ENCODE results near the gene MRPL50. TPM values are rescaled to one million over a fixed set of nuclear protein-coding genes. Genes with fewer than 3 reads are reported as not detected.

The MRPL50 gene
- total and polyA plus RNA-seq, 9 donors: 13.8 to 16.9 (median 15.7) TPM

DNA sequence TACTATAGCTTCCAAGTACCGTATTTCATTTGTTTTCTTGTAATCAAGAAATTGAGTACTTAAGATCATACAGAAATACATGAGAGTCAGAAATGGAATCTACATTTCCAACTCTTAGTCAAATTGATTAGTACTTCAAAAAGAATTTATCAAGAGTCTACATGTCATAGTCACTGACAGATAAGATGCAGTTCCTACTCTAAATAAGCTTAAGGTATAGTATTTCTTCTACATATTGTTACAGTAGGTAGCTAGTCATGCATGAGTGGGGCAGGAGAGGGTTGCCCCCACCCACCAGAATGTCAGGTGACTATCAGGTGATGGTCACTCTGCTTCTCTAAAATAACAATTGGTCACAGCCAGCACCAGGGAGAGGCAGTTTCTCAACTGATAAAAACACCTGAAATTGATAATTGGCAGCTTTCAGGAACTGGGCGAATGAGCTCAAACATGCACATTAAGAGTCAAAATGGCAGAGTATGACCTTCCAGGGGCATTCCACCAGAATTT lies 16.5 kb downstream of the MRPL50 start:
- DNase-seq: no peak
- Histone ChIP-seq H3K4me3 (ENCODE audit: low read length) (no peak overlapping the region), H3K4me1 (ENCODE audit: control insufficient read depth, insufficient read depth, low read length) (no peaks in the 10 kb centered on the region), H3K36me3 (ENCODE audit: control insufficient read depth, insufficient read depth, low read length) (no peaks in the 10 kb centered on the region), H3K27ac (ENCODE audit: low read length) (no peak overlapping the region), H3K27me3 (ENCODE audit: control insufficient read depth, insufficient read depth, low read length) (no peaks in the 10 kb centered on the region), H3K9me3 (replicated peaks; ENCODE audit: control insufficient read depth, low read depth, low read length) (peaks cover 6% of the 10 kb centered on the region)
- 100% methylated on average over 1 of the region's 2 CpGs for WGBS (ENCODE audit: insufficient coverage)

- no peak for DNase-seq
- 80% methylated on average over 1 of the region's 3 CpGs for WGBS (ENCODE audit: insufficient coverage)
These were observed 17.3 kb downstream of the MRPL50 start for GRCh38 chr9:101381118-101381517.

DNA sequence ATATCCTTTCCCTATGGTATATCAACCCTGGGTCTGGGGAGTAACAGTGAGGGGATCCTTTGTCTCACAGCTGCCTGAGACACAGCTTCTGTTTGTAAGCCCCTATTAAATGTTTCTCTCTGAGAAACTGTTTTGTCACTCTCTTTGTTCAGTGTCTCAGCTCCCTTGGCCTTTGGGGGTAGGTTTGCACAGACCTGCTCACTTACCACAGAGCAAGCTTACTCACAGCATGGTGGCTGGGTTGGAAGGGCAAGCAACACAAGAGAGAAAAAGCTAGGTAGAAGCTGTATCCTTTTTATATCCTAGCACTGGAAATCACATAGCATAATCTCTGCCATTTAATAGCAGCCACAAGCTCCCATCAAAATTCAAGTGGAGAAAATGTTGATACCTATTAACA lies 18.1 kb downstream of the MRPL50 start:
- Histone ChIP-seq H3K27ac (ENCODE audit: low read length) (no peak overlapping the region), H3K27me3 (ENCODE audit: control insufficient read depth, insufficient read depth, low read length) (no peaks in the 10 kb centered on the region), H3K4me1 (ENCODE audit: control insufficient read depth, insufficient read depth, low read length) (no peaks in the 10 kb centered on the region)

More at GRCh38 chr9:101381118-101381517, 17.3 kb downstream of the MRPL50 start:
- H3K27me3 ChIP-seq (ENCODE audit: control insufficient read depth, insufficient read depth, low read length): no peaks in the 10 kb centered on the region
- no peaks in the 10 kb centered on the region for H3K4me1 ChIP-seq (ENCODE audit: control insufficient read depth, insufficient read depth, low read length)
- H3K4me3 ChIP-seq (ENCODE audit: low read length): no peak overlapping the region
- H3K36me3 ChIP-seq (ENCODE audit: control insufficient read depth, insufficient read depth, low read length): no peaks in the 10 kb centered on the region
- H3K9me3 ChIP-seq (replicated peaks; ENCODE audit: control insufficient read depth, low read depth, low read length): peaks cover 6% of the 10 kb centered on the region
- H3K27ac ChIP-seq (ENCODE audit: low read length): no peak overlapping the region

DNA sequence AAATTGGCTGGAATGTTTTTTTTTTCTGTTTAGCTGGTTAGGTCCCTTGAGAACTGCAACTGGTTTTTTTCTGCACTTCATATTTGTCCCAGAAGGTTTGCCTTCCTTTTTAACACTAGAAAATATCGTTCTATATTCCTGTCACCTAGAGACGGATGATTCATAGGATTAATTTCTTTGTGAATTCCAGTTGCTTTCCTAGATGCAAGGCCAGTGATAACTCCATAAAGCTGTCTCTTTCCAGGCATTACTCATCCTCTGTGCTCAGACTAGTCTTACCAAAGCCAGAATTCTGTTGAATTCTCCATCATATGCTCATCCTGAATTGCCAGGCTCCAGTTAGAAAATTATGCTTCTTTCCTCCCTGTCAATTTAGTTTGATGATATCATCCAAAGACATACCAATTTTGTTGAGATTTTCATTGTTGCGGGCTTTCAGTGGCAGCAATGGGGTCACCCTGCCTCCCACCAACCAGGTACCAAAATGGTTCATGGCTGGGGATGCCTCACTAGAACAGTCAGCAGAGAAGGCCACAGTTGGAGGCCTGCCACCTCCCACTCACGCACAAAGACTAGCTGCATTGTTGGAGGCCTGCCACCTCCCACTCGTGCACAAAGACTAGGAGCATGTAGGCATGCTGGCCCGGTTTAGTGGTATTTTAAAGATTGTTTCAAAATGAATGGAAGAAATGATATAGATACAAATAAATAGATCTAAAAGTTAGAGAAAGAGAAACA lies 22.1 kb downstream of the MRPL50 start:
- no peak for DNase-seq
- WGBS (ENCODE audit: insufficient coverage): no CpG with 5 or more reads among the region's 6 CpGs

More for the DNA sequence above, 18.1 kb downstream of the MRPL50 start:
- Histone ChIP-seq H3K9me3 (replicated peaks; ENCODE audit: control insufficient read depth, low read depth, low read length) (peaks cover 6% of the 10 kb centered on the region), H3K4me3 (ENCODE audit: low read length) (no peak overlapping the region), H3K36me3 (ENCODE audit: control insufficient read depth, insufficient read depth, low read length) (no peaks in the 10 kb centered on the region)
- no peak for DNase-seq

DNA sequence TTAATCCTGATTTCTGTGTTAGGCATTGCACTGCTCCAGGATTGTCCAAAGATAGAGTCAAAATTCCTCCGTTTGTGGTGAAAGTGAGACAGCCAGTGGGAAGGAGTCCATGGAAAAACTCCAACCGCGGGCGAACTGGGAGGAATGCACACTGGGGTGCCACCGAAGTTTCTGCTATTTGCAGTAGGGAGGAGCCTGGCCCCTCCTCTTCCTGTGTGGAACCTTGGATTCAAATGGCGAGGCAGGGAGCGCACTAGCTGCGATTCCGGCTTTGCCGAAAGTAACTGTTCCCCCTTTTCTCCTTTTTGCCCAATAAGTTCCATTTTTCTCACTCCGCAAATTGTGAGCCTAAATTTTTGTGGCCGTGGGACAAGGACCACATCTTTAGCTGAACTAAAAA lies 22.9 kb downstream of the MRPL50 start:
- Histone ChIP-seq H3K27ac (ENCODE audit: low read length) (no peak overlapping the region), H3K27me3 (ENCODE audit: control insufficient read depth, insufficient read depth, low read length) (no peaks in the 10 kb centered on the region), H3K4me3 (ENCODE audit: low read length) (no peak overlapping the region), H3K36me3 (ENCODE audit: control insufficient read depth, insufficient read depth, low read length) (no peaks in the 10 kb centered on the region), H3K9me3 (replicated peaks; ENCODE audit: control insufficient read depth, low read depth, low read length) (no peaks in the 10 kb centered on the region), H3K4me1 (ENCODE audit: control insufficient read depth, insufficient read depth, low read length) (peaks cover 2% of the 10 kb centered on the region)
- WGBS (ENCODE audit: insufficient coverage): 87% methylated on average over 12 of the region's 12 CpGs
- DNase-seq: no peak

More for the DNA sequence above, 22.1 kb downstream of the MRPL50 start:
- H3K27me3 ChIP-seq (ENCODE audit: control insufficient read depth, insufficient read depth, low read length): no peaks in the 10 kb centered on the region
- no peaks in the 10 kb centered on the region for H3K9me3 ChIP-seq (replicated peaks; ENCODE audit: control insufficient read depth, low read depth, low read length)
- no peaks in the 10 kb centered on the region for H3K36me3 ChIP-seq (ENCODE audit: control insufficient read depth, insufficient read depth, low read length)
- H3K27ac ChIP-seq (ENCODE audit: low read length): no peak overlapping the region
- H3K4me1 ChIP-seq (ENCODE audit: control insufficient read depth, insufficient read depth, low read length): peaks cover 2% of the 10 kb centered on the region
- no peak overlapping the region for H3K4me3 ChIP-seq (ENCODE audit: low read length)

GRCh38 chr9:101372327-101373118 lies 25.9 kb downstream of the MRPL50 start:
- no peak overlapping the region for H3K4me3 ChIP-seq (ENCODE audit: low read length)
- WGBS (ENCODE audit: insufficient coverage): no CpG with 5 or more reads among the region's 2 CpGs

GRCh38 chr9:101371813-101372212 lies 26.6 kb downstream of the MRPL50 start:
- no peak for DNase-seq
- no peak overlapping the region for H3K27ac ChIP-seq (ENCODE audit: low read length)
- no peaks in the 10 kb centered on the region for H3K9me3 ChIP-seq (replicated peaks; ENCODE audit: control insufficient read depth, low read depth, low read length)
- no peaks in the 10 kb centered on the region for H3K36me3 ChIP-seq (ENCODE audit: control insufficient read depth, insufficient read depth, low read length)
- H3K4me1 ChIP-seq (ENCODE audit: control insufficient read depth, insufficient read depth, low read length): peaks cover 2% of the 10 kb centered on the region
- no peaks in the 10 kb centered on the region for H3K27me3 ChIP-seq (ENCODE audit: control insufficient read depth, insufficient read depth, low read length)
- no peak overlapping the region for H3K4me3 ChIP-seq (ENCODE audit: low read length)
- no CpG with 5 or more reads among the region's 3 CpGs for WGBS (ENCODE audit: insufficient coverage)

More at GRCh38 chr9:101372327-101373118, 25.9 kb downstream of the MRPL50 start:
- H3K27me3 ChIP-seq (ENCODE audit: control insufficient read depth, insufficient read depth, low read length): no peaks in the 10 kb centered on the region
- no peak overlapping the region for H3K27ac ChIP-seq (ENCODE audit: low read length)
- peaks cover 2% of the 10 kb centered on the region for H3K4me1 ChIP-seq (ENCODE audit: control insufficient read depth, insufficient read depth, low read length)
- no peaks in the 10 kb centered on the region for H3K36me3 ChIP-seq (ENCODE audit: control insufficient read depth, insufficient read depth, low read length)
- peak; percentile 8 for DNase-seq
- H3K9me3 ChIP-seq (replicated peaks; ENCODE audit: control insufficient read depth, low read depth, low read length): no peaks in the 10 kb centered on the region

- DNase-seq: no peak
- Histone ChIP-seq H3K4me1 (ENCODE audit: control insufficient read depth, insufficient read depth, low read length) (peaks cover 2% of the 10 kb centered on the region), H3K4me3 (ENCODE audit: low read length) (no peak overlapping the region), H3K27ac (ENCODE audit: low read length) (no peak overlapping the region), H3K36me3 (ENCODE audit: control insufficient read depth, insufficient read depth, low read length) (no peaks in the 10 kb centered on the region), H3K27me3 (ENCODE audit: control insufficient read depth, insufficient read depth, low read length) (no peaks in the 10 kb centered on the region), H3K9me3 (replicated peaks; ENCODE audit: control insufficient read depth, low read depth, low read length) (no peaks in the 10 kb centered on the region)
- no CpG with 5 or more reads among the region's 2 CpGs for WGBS (ENCODE audit: insufficient coverage)
These were observed 28.4 kb downstream of the MRPL50 start for GRCh38 chr9:101369884-101370531.

DNA sequence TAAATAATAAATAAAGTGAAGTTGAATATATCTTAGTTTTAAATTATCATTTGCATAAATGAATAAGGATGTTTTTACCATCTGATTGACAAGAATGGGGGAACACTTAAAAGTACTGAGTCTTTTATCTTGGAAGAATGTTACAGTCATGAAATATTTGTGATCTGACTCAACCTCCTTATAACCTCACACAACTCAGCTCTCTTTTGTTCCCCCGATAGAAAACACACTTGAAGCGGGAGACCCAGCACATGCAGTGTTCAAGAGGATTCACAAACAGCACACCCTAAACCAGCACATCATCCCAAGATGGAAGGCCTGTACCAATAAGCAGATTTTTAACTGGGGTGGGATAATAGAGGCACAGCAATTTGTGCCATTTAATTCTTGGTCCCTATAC lies 29.1 kb downstream of the MRPL50 start:
- DNase-seq: no peak
- no peaks in the 10 kb centered on the region for H3K36me3 ChIP-seq (ENCODE audit: control insufficient read depth, insufficient read depth, low read length)
- H3K4me3 ChIP-seq (ENCODE audit: low read length): no peak overlapping the region
- no peaks in the 10 kb centered on the region for H3K9me3 ChIP-seq (replicated peaks; ENCODE audit: control insufficient read depth, low read depth, low read length)
- no CpG with 5 or more reads among the region's 2 CpGs for WGBS (ENCODE audit: insufficient coverage)
- no peak overlapping the region for H3K27ac ChIP-seq (ENCODE audit: low read length)
- peaks cover 2% of the 10 kb centered on the region for H3K4me1 ChIP-seq (ENCODE audit: control insufficient read depth, insufficient read depth, low read length)
- no peaks in the 10 kb centered on the region for H3K27me3 ChIP-seq (ENCODE audit: control insufficient read depth, insufficient read depth, low read length)

GRCh38 chr9:101367323-101367722 lies 31.1 kb downstream of the MRPL50 start:
- H3K27ac ChIP-seq (ENCODE audit: low read length): no peak overlapping the region
- DNase-seq: no peak
- H3K36me3 ChIP-seq (ENCODE audit: control insufficient read depth, insufficient read depth, low read length): no peaks in the 10 kb centered on the region
- no peaks in the 10 kb centered on the region for H3K9me3 ChIP-seq (replicated peaks; ENCODE audit: control insufficient read depth, low read depth, low read length)
- no peaks in the 10 kb centered on the region for H3K4me1 ChIP-seq (ENCODE audit: control insufficient read depth, insufficient read depth, low read length)
- WGBS (ENCODE audit: insufficient coverage): 100% methylated on average over 1 of the region's 3 CpGs
- no peaks in the 10 kb centered on the region for H3K27me3 ChIP-seq (ENCODE audit: control insufficient read depth, insufficient read depth, low read length)
- H3K4me3 ChIP-seq (ENCODE audit: low read length): no peak overlapping the region
